Lower lobe of right lung (tissue), 2 donors: Measurements from ENCODE around the gene TCF3. TPM values are rescaled to one million over a fixed set of nuclear protein-coding genes. Genes with fewer than 3 reads are reported as not detected.

Source experiments
- ATAC-seq, 2 donors: fragments of 200-7000 bp; cut with Tn5 transposase; one replicate each; pipeline ENCODE4 v1.9.1; 2020 to 2022; ENCODE audit warnings: mild to moderate bottlenecking in 2 of 2, moderate library complexity in 2 of 2
- DNase-seq: peaks from one replicate; pipeline ENCODE4 v3.0.0-alpha.2; 2020
- H3K27ac ChIP-seq: fragments of 200-600 bp; one replicate; pipeline ENCODE4 v1.8.0; 2022
- H3K27me3 ChIP-seq: fragments of 200-600 bp; one replicate; pipeline ENCODE4 v1.8.0; 2022; ENCODE audit warnings: low read depth
- H3K36me3 ChIP-seq: fragments of 200-600 bp; one replicate; pipeline ENCODE4 v1.8.0; 2022; ENCODE audit warnings: mild to moderate bottlenecking
- H3K4me1 ChIP-seq: fragments of 200-600 bp; one replicate; pipeline ENCODE4 v1.8.0; 2022
- H3K4me3 ChIP-seq: fragments of 200-600 bp; one replicate; pipeline ENCODE4 v1.8.0; 2022; ENCODE audit warnings: mild to moderate bottlenecking
- H3K9me3 ChIP-seq: fragments of 200-600 bp; one replicate; pipeline ENCODE4 v1.8.0; 2022
- intact Hi-C: fragments of 100-400 bp; cut with DNase I; formaldehyde crosslinking; loops from one replicate; pipeline ENCODE4 v1.11.0; 2022
- total RNA-seq: library from RNA; stranded (reverse); fragmentation: NEBNext Ultra II Directional; extraction: Animal tissue kit (Norgen Biotek cat#: 25700); gene quantifications from one replicate; pipeline ENCODE4 v1.2.1, GENCODE V29; 2021
- TF ChIP-seq, protein P1 (sequence below): fragments of 200-600 bp; IDR thresholded peaks from one replicate; pipeline ENCODE4 v1.8.0; 2022; ENCODE audit warnings: antibody characterized with exemption, mild to moderate bottlenecking
- donor health status: DM: no; HTN: yes; CAD: no; lungs with severe emphysema.

The TCF3 gene
- total RNA-seq, 1 donor from 2014 or later, result 44.5 TPM

DNA sequence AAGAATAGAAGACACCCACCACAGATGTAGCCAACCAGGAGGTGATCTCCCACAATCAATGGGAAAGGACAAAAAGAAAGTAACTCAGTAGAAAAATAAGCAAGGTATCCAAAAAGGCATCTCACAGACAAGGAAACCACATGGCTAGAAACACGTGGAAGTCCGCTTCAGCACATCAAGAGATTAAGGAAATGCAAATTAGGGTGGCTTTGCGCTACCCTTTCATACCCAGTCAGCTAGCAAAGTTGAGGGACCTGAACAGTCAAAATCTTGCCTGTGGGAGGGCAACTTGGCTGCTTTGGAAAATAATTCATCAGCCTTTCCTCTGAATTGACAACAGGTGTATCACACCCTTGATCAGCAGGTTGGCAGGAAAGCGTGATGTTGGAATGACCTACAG is 35.5 kb downstream of the TCF3 start:
- ATAC-seq (no peak), DNase-seq (no peak)
- H3K36me3 ChIP-seq, result peaks cover 86% of the 10 kb centered on the region
- intact Hi-C loops, result no loop called here
- H3K4me1 ChIP-seq, result no peaks in the 10 kb centered on the region
- H3K27me3 ChIP-seq, result no peaks in the 10 kb centered on the region
- TF ChIP-seq, protein P1, sequence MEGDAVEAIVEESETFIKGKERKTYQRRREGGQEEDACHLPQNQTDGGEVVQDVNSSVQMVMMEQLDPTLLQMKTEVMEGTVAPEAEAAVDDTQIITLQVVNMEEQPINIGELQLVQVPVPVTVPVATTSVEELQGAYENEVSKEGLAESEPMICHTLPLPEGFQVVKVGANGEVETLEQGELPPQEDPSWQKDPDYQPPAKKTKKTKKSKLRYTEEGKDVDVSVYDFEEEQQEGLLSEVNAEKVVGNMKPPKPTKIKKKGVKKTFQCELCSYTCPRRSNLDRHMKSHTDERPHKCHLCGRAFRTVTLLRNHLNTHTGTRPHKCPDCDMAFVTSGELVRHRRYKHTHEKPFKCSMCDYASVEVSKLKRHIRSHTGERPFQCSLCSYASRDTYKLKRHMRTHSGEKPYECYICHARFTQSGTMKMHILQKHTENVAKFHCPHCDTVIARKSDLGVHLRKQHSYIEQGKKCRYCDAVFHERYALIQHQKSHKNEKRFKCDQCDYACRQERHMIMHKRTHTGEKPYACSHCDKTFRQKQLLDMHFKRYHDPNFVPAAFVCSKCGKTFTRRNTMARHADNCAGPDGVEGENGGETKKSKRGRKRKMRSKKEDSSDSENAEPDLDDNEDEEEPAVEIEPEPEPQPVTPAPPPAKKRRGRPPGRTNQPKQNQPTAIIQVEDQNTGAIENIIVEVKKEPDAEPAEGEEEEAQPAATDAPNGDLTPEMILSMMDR, result no peak
- H3K9me3 ChIP-seq, result no peaks in the 10 kb centered on the region
- H3K27ac ChIP-seq, result no peak overlapping the region
- no peak overlapping the region for H3K4me3 ChIP-seq

DNA sequence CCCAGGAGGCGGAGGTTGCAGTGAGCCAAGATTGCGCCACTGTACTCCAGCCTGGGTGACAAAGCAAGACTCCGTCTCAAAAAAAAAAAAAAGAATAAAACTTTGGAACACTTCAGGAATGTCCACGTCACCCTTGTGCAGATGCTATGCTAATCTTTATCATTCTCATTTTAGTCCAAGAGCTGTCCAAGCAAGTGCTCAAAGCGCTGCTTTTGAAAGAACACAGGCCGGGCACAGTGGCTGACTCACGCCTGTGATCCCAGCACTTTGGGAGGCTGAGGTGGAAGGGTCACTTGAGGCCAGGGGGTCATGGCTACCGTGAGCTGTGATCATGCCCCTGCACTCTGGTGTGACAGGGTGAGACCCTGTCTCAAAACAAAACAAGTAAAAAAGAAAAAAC is 36.0 kb downstream of the TCF3 start:
- ATAC-seq (no peak), DNase-seq (no peak)
- H3K4me1 ChIP-seq, result no peaks in the 10 kb centered on the region
- intact Hi-C loops, result no loop called here
- H3K36me3 ChIP-seq, result peaks cover 85% of the 10 kb centered on the region
- no peaks in the 10 kb centered on the region for H3K27me3 ChIP-seq
- no peak overlapping the region for H3K27ac ChIP-seq
- TF ChIP-seq, protein P1, result no peak
- H3K9me3 ChIP-seq, result no peaks in the 10 kb centered on the region
- no peak overlapping the region for H3K4me3 ChIP-seq

DNA sequence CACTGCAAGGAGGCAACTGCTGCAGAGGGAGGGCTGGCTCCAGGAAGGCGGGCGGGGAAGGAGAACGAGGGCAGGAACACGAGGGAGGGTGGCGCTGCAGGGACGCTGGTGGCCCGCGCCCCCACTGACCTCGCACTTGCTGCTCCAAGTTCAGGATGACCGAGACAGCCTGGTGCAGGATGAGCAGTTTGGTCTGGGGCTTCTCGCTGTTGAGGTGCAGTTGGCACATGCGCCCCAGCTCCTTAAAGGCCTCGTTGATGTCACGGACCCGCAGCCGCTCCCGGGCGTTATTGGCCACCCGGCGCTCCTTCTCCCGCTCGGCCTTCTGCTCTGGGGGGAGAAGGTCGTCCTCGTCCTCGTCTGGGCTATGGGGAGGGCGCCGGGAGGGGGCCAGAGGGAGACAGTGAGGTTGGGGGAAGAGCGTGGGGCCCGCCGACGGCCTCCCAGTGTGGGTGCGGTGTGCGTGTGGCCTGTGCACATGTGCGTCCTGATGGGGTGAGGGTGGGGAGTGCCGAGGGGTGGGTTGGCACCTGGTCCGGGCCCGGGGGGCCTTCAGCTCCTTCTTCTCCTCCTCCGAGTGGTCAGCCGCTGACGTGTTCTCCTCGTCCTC is 37.2 kb downstream of the TCF3 start:
- intact Hi-C loops, result no loop called here
- DNase-seq (no peak), ATAC-seq (no peak)
- H3K4me1 ChIP-seq, result no peaks in the 10 kb centered on the region
- H3K27ac ChIP-seq, result no peak overlapping the region
- H3K9me3 ChIP-seq, result no peaks in the 10 kb centered on the region
- H3K36me3 ChIP-seq, result peaks cover 79% of the 10 kb centered on the region
- H3K27me3 ChIP-seq, result no peaks in the 10 kb centered on the region
- no peak overlapping the region for H3K4me3 ChIP-seq
- TF ChIP-seq, protein P1, result no peak

DNA sequence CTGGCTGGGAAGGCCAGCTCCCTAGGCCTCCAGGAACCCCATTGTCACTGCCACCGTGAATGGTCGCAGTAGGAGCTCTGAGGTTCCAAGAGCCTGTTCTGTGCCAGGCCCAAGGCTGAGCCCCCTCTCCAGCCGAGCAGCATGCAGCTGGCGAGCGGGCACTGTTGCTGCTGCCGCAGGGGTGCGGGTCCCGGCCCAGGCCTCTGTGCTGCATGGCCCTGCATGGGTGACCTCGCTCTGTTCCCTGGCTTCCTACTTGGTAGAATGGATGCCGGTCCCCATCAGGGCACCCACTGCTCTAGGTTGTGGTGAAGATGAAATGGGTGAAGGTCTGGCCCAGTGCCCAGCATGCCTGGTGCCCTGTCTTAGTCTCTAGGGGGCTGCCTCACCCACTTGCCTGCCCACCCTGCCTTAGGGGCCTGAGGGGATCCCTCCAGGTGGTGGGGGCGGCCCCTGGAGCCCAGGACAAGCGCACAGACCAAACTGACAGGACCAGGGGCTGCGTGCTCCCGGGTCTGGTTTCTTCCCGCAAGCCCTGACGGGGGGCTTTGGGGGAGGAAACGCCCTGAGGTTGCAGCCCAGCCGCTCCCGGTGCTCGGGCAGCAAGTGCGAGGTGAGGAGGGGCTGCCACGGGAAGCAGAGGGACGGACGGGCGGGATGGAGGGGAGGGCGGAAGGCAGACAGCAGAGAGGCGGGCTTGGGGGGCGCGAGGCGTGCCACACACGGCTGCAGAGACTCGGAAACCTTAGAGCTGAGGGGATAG is 38.4 kb downstream of the TCF3 start:
- no peaks in the 10 kb centered on the region for H3K27me3 ChIP-seq
- TF ChIP-seq, protein P1, result no peak
- no peak overlapping the region for H3K4me3 ChIP-seq
- intact Hi-C loops, result no loop called here
- DNase-seq, result no peak
- H3K4me1 ChIP-seq, result peaks cover 8% of the 10 kb centered on the region
- H3K27ac ChIP-seq, result no peak overlapping the region
- no peak for ATAC-seq
- H3K36me3 ChIP-seq, result peaks cover 66% of the 10 kb centered on the region
- no peaks in the 10 kb centered on the region for H3K9me3 ChIP-seq

DNA sequence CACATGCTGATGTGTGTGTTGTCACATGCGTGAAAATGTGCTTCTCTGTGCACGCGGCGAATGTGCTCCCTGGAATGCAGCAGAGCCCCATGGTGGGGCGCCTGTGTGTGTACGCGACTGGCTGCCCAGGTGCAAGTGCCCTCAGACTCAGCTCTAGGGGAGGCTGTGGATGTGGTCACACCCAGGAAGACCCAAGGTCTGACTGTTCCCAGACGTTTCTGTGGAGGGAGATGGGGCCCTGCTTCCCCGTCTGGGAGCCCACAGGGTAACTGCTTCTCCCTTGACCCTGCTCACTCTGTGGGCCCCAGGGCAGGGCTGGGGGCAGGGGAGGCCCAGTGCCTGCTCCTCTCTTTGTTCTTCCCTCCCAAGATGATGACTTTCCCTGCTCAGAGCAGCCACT is 39.3 kb downstream of the TCF3 start:
- H3K4me1 ChIP-seq, result peaks cover 16% of the 10 kb centered on the region
- no peaks in the 10 kb centered on the region for H3K9me3 ChIP-seq
- no peak overlapping the region for H3K27ac ChIP-seq
- peaks cover 62% of the 10 kb centered on the region for H3K36me3 ChIP-seq
- DNase-seq (no peak), ATAC-seq (no peak)
- TF ChIP-seq, protein P1, result no peak
- H3K4me3 ChIP-seq, result no peak overlapping the region
- no peaks in the 10 kb centered on the region for H3K27me3 ChIP-seq
- intact Hi-C loops, result no loop called here
